HFF-Myc (cell line): ENCODE results near the gene A4GNT.

Experiments used
- DNase-seq: peaks from one replicate; pipeline ENCODE4 v3.0.0-alpha.2; 2011; ENCODE audit warnings: low read depth; ENCODE audit errors: extremely low read depth
- H3K4me3 ChIP-seq: replicated peaks from 2 replicates; pipeline ENCODE4 v1.5.1; 2011; ENCODE audit warnings: low read depth, mild to moderate bottlenecking, control low read depth, low read length
- CTCF ChIP-seq: IDR thresholded peaks from 2 replicates; pipeline ENCODE4 v1.5.1; 2012; ENCODE audit warnings: mild to moderate bottlenecking, low read depth, low read length, control low read depth; ENCODE audit errors: missing control alignments

A4GNT gene

GRCh38 chr3:138132239-138132638 lies at the start of gene A4GNT:
TSS of gene A4GNT (minus strand) at chr3:138132390. CDS start at chr3:138131256, 1,134 bp downstream.
- no peak within 1 kb of the TSS for H3K4me3 ChIP-seq
- DNase-seq, result no peak
- TF ChIP-seq CTCF, result no peak

GRCh38 chr3:138180375-138181029 lies 48.3 kb upstream of the A4GNT start:
- H3K4me3 ChIP-seq, result no peak overlapping the region
- no peak for DNase-seq
- TF ChIP-seq CTCF, result peak; percentile 39

GRCh38 chr3:138174421-138175131 lies 42.4 kb upstream of the A4GNT start, which contains the start of gene DBR1:
TSS of gene DBR1 (minus strand) at chr3:138174921. CDS start at chr3:138174795, 126 bp downstream.
- peak within 1 kb of the TSS; percentile 90 for H3K4me3 ChIP-seq
- TF ChIP-seq CTCF, result no peak
- no peak for DNase-seq

- no peak for TF ChIP-seq CTCF
- DNase-seq, result no peak
- H3K4me3 ChIP-seq, result peak overlapping the region; percentile 90
Measured at GRCh38 chr3:138173769-138174420, 41.7 kb upstream of the A4GNT start.

GRCh38 chr3:138172625-138173024 lies 40.4 kb upstream of the A4GNT start:
- TF ChIP-seq CTCF, result no peak
- no peak for DNase-seq
- H3K4me3 ChIP-seq, result no peak overlapping the region

GRCh38 chr3:138165061-138165460 lies 32.9 kb upstream of the A4GNT start:
- no peak for TF ChIP-seq CTCF
- no peak overlapping the region for H3K4me3 ChIP-seq
- DNase-seq, result no peak
